ENCODE results near the gene ARF4. TPM values are rescaled to one million over a fixed set of nuclear protein-coding genes. Genes with fewer than 3 reads are reported as not detected.
A peak's percentile ranks its signal among the peaks of the same experiment; 100 is the strongest.

Gene ARF4
- total RNA-seq, 4 donors from 2014 or later: 53.7 to 96.9 (median 83.9) TPM

- 1 to 2% methylated on average over 34 to 38 of the region's 54 CpGs for WGBS, 2 donors
- DNase-seq (ENCODE audit: low spot score in 2 of 2): peak; percentile 64 to 77
- Histone ChIP-seq H3K4me3 (peak within 1 kb of the TSS; percentile 75 to 99 (median 88)), H3K36me3 (peaks cover 0 to 24% (median 0%) of the 10 kb centered on the region in 3 donors), H3K27ac (peak within 1 kb of the TSS; percentile 66 to 94 (median 83)), H3K27me3 (no peaks in the 10 kb centered on the region), H3K9me3 (no peaks in the 10 kb centered on the region), H3K4me1 (peaks cover 0 to 41% (median 17%) of the 10 kb centered on the region in 4 donors)
- TF ChIP-seq POLR2A (IDR thresholded peaks at IDR 0.05) (peak in 1 of 2 donors; percentile 47), EP300 (IDR thresholded peaks at IDR 0.05) (peak in 1 of 2 donors; percentile 96), CTCF (IDR thresholded peaks at IDR 0.05) (peak in 1 of 5 experiments; percentile 45)
Observed at GRCh38 chr3:57555738-57556458, 41.2 kb downstream of the ARF4 start, which contains the start of gene PDE12. Gene PDE12, plus strand, starts transcription at chr3:57556274. Its CDS starts 106 bp downstream, at chr3:57556380.

GRCh38 chr3:57555306-57555705, 41.8 kb downstream of the ARF4 start:
- peak overlapping the region; percentile 66 to 94 (median 83) for H3K27ac ChIP-seq
- no peak for DNase-seq (ENCODE audit: low spot score in 2 of 2)
- H3K4me1 ChIP-seq: peaks cover 0 to 41% (median 17%) of the 10 kb centered on the region in 4 donors
- no peak for TF ChIP-seq POLR2A (IDR thresholded peaks at IDR 0.05)
- TF ChIP-seq EP300 (IDR thresholded peaks at IDR 0.05): no peak
- TF ChIP-seq CTCF (IDR thresholded peaks at IDR 0.05): no peak
- H3K4me3 ChIP-seq: peak overlapping the region; percentile 75 to 99 (median 88)
- no peaks in the 10 kb centered on the region for H3K27me3 ChIP-seq
- peaks cover 0 to 20% (median 0%) of the 10 kb centered on the region in 3 donors for H3K36me3 ChIP-seq
- H3K9me3 ChIP-seq: no peaks in the 10 kb centered on the region
- WGBS, 2 donors: 35 to 38% methylated on average over 8 of the region's 8 CpGs

GRCh38 chr3:57546616-57547015, 50.5 kb downstream of the ARF4 start:
- Histone ChIP-seq H3K9me3 (no peaks in the 10 kb centered on the region), H3K4me1 (peaks cover 0 to 23% (median 0%) of the 10 kb centered on the region in 4 donors), H3K36me3 (peaks cover 0 to 4% (median 0%) of the 10 kb centered on the region in 3 donors), H3K4me3 (no peak overlapping the region), H3K27me3 (peaks cover 0 to 8% of the 10 kb centered on the region in 2 donors), H3K27ac (no peak overlapping the region)
- no peak for TF ChIP-seq POLR2A (IDR thresholded peaks at IDR 0.05)
- TF ChIP-seq CTCF (IDR thresholded peaks at IDR 0.05): no peak
- no peak for TF ChIP-seq EP300 (IDR thresholded peaks at IDR 0.05)
- DNase-seq (ENCODE audit: low spot score in 2 of 2): no peak
- WGBS, 2 donors: 93% methylated on average over 1 of the region's 1 CpG

- Histone ChIP-seq H3K36me3 (peaks cover 0 to 4% (median 0%) of the 10 kb centered on the region in 3 donors), H3K4me1 (peaks cover 0 to 23% (median 0%) of the 10 kb centered on the region in 4 donors), H3K27ac (peak overlapping the region in 2 of 4 donors; percentile 33 to 40), H3K4me3 (peak overlapping the region in 1 of 4 donors; percentile 11), H3K9me3 (no peaks in the 10 kb centered on the region), H3K27me3 (peaks cover 0 to 8% of the 10 kb centered on the region in 2 donors)
- DNase-seq (ENCODE audit: low spot score in 2 of 2): no peak
- TF ChIP-seq EP300 (IDR thresholded peaks at IDR 0.05): no peak
- no peak for TF ChIP-seq POLR2A (IDR thresholded peaks at IDR 0.05)
- TF ChIP-seq CTCF (IDR thresholded peaks at IDR 0.05): no peak
- WGBS, 2 donors: 29 to 42% methylated on average over 7 of the region's 7 CpGs
Observed at GRCh38 chr3:57545636-57546268, 51.4 kb downstream of the ARF4 start.
